HepG2 (cell line): ENCODE measurements around the gene GALNT16. TPM values are rescaled to one million over a fixed set of nuclear protein-coding genes. Genes with fewer than 3 reads are reported as not detected.

Experiments used
- ATF1 ChIP-seq: IDR thresholded peaks from 2 replicates; pipeline ENCODE4 v1.6.1; 2016; ENCODE audit warnings: mild to moderate bottlenecking, control low read depth
- CENPX ChIP-seq: sonication (generic); formaldehyde crosslinking; IDR thresholded peaks from 2 replicates; pipeline ENCODE4 v1.9.0; 2021; ENCODE audit warnings: mild to moderate bottlenecking, missing genetic modification reagents, moderate library complexity
- ELF1 ChIP-seq: sonication (generic); formaldehyde crosslinking; IDR thresholded peaks from 2 replicates; pipeline ENCODE4 v1.4.0; 2020; ENCODE audit warnings: missing genetic modification reagents
- ETV6 ChIP-seq: sonication (generic); formaldehyde crosslinking; conservative IDR thresholded peaks from 2 replicates; pipeline ENCODE4 v1.4.0; 2020; ENCODE audit warnings: missing genetic modification reagents
- GATA4 ChIP-seq: sonication (generic); IDR thresholded peaks from 2 replicates; pipeline ENCODE4 v1.6.1; 2016; ENCODE audit warnings: antibody characterized with exemption, low read depth, borderline replicate concordance
- HDAC1 ChIP-seq: sonication (generic); formaldehyde crosslinking; IDR thresholded peaks from 2 replicates; pipeline ENCODE4 v1.5.1; 2020; ENCODE audit warnings: mild to moderate bottlenecking, missing genetic modification reagents
- HOXA3 ChIP-seq: sonication (generic); formaldehyde crosslinking; IDR thresholded peaks from 2 replicates; pipeline ENCODE4 v1.5.0; 2020; ENCODE audit warnings: missing genetic modification reagents
- IRX3 ChIP-seq: sonication (generic); formaldehyde crosslinking; IDR thresholded peaks from 2 replicates; pipeline ENCODE4 v1.8.1; 2023; ENCODE audit warnings: mild to moderate bottlenecking, low read depth, missing genetic modification reagents, borderline replicate concordance
- JUN ChIP-seq: sonication (generic); formaldehyde crosslinking; IDR thresholded peaks from 2 replicates; pipeline ENCODE4 v1.4.0; 2020; ENCODE audit warnings: mild to moderate bottlenecking, missing genetic modification reagents
- KDM2A ChIP-seq: sonication (generic); formaldehyde crosslinking; IDR thresholded peaks from 2 replicates; pipeline ENCODE4 v1.4.0; 2020; ENCODE audit warnings: low read depth, missing genetic modification reagents, borderline replicate concordance
- MBD4 ChIP-seq: IDR thresholded peaks from 2 replicates; pipeline ENCODE4 v1.6.1; 2012; ENCODE audit warnings: low read length, inconsistent platforms, borderline replicate concordance
- NFE2L1 ChIP-seq: sonication (generic); formaldehyde crosslinking; IDR thresholded peaks from 2 replicates; pipeline ENCODE4 v1.4.0; 2020; ENCODE audit warnings: missing genetic modification reagents, mild to moderate bottlenecking, borderline replicate concordance
- NONO ChIP-seq, 2 experiments: fragments of 450-650 bp in 1 of 2; sonication (generic) in 1 of 2; formaldehyde crosslinking in 1 of 2; IDR thresholded peaks in 1 of 2; conservative IDR thresholded peaks in 1 of 2; 2 replicates each; pipeline versions ENCODE4 v1.6.1 to v1.8.0; 2017 to 2022; ENCODE audit warnings: mild to moderate bottlenecking in 1 of 2, missing genetic modification reagents in 1 of 2, moderate library complexity in 1 of 2
- NR2F1 ChIP-seq, 2 experiments: fragments of 450-650 bp in 1 of 2; formaldehyde crosslinking in 1 of 2; IDR thresholded peaks; 2 replicates each; pipeline versions ENCODE4 v1.5.0 to v1.6.1; 2016 to 2020; ENCODE audit warnings: mild to moderate bottlenecking in 1 of 2, missing compliant biosample characterization in 1 of 2, missing genetic modification reagents in 1 of 2, moderate library complexity in 1 of 2
- PHF20 ChIP-seq: sonication (generic); formaldehyde crosslinking; IDR thresholded peaks from 2 replicates; pipeline ENCODE4 v1.5.0; 2020; ENCODE audit warnings: mild to moderate bottlenecking, missing genetic modification reagents
- PLRG1 ChIP-seq: fragments of 450-650 bp; conservative IDR thresholded peaks from 2 replicates; pipeline ENCODE4 v1.6.1; 2016
- SIX4 ChIP-seq: sonication (generic); formaldehyde crosslinking; IDR thresholded peaks from 2 replicates; pipeline ENCODE4 v1.4.0; 2020; ENCODE audit warnings: missing genetic modification reagents
- SP2 ChIP-seq: sonication (generic); formaldehyde crosslinking; IDR thresholded peaks from 2 replicates; pipeline ENCODE4 v1.5.1; 2020; ENCODE audit warnings: mild to moderate bottlenecking, missing genetic modification reagents
- TCF12 ChIP-seq, 2 experiments: fragments of 450-650 bp in 1 of 2; sonication (generic) in 1 of 2; formaldehyde crosslinking in 1 of 2; IDR thresholded peaks; 2 replicates each; pipeline versions ENCODE4 v1.6.1 to v1.8.0; 2017 to 2022; ENCODE audit warnings: antibody characterized with exemption in 1 of 2, mild to moderate bottlenecking in 1 of 2, missing genetic modification reagents in 1 of 2, moderate library complexity in 1 of 2
- ZFY ChIP-seq: sonication (generic); formaldehyde crosslinking; IDR thresholded peaks from 2 replicates; pipeline ENCODE4 v1.4.0; 2020; ENCODE audit warnings: missing genetic modification reagents
- ZMYM3 ChIP-seq: sonication (generic); formaldehyde crosslinking; IDR thresholded peaks from 2 replicates; pipeline ENCODE4 v1.5.1; 2020; ENCODE audit warnings: mild to moderate bottlenecking, missing genetic modification reagents
- ZNF274 ChIP-seq: sonication (generic); formaldehyde crosslinking; IDR thresholded peaks from 2 replicates; pipeline ENCODE4 v1.5.1; 2020; ENCODE audit warnings: mild to moderate bottlenecking, missing genetic modification reagents
- ZNF3 ChIP-seq: IDR thresholded peaks from 2 replicates; pipeline ENCODE4 v1.7.0; 2017; ENCODE audit warnings: inconsistent platforms
- ZNF362 ChIP-seq: sonication (generic); formaldehyde crosslinking; IDR thresholded peaks from 2 replicates; pipeline ENCODE4 v1.4.0; 2020; ENCODE audit warnings: missing genetic modification reagents, mild to moderate bottlenecking, borderline replicate concordance
- ZNF550 ChIP-seq: sonication (generic); formaldehyde crosslinking; IDR thresholded peaks from 2 replicates; pipeline ENCODE4 v1.4.0; 2020; ENCODE audit warnings: mild to moderate bottlenecking, missing genetic modification reagents, borderline replicate concordance
- ZNF792 ChIP-seq: IDR thresholded peaks from 2 replicates; pipeline ENCODE4 v1.6.1; 2016
- polyA plus RNA-seq, 8 experiments: library from polyadenylated mRNA; depleted of rRNA in 3 of 8; stranded (reverse) in 7 of 8; unstranded in 1 of 8; fragments of >200 nt; fragmentation: Illumina TruSeq in 4 of 8; extraction: Trizol in 4 of 8; gene quantifications; 2 replicates each; pipeline versions ENCODE4 v1.2.1 to v1.2.3, GENCODE V29; 2011 to 2016; ENCODE audit warnings: low read depth in 4 of 8, missing spikeins in 1 of 8, mixed read lengths in 1 of 8; ENCODE audit not compliant: insufficient read depth in 1 of 8
- total RNA-seq, 5 experiments: library from RNA; depleted of rRNA; stranded (reverse); fragments of >200 nt; fragmentation: Illumina TruSeq; extraction: Trizol; gene quantifications; 2 replicates each; pipeline ENCODE4 v1.2.3, GENCODE V29; 2016; ENCODE audit warnings: low read depth in 1 of 5
- TF ChIP-seq, protein P1 (sequence below): sonication (generic); formaldehyde crosslinking; IDR thresholded peaks from 2 replicates; pipeline ENCODE4 v1.8.1; 2022; ENCODE audit warnings: mild to moderate bottlenecking, missing genetic modification reagents

GALNT16 gene
- total and polyA plus RNA-seq, 2 of the 13 experiments (the other 11 are each of a cell fraction or from before 2014, with no cell fraction given) = 0.54 to 0.82 TPM

GRCh38 chr14:69398053-69398817 is 138.3 kb downstream of the GALNT16 start, which contains the start of the genes ERH and SLC39A9 (continued):
- peak; percentile 67 for TF ChIP-seq SP2 (CRISPR knock-in tag)
- no peak for TF ChIP-seq NONO (IDR thresholded peaks at IDR 0.05)
- peak; percentile 56; the same call in 1 of the 2 replicates for TF ChIP-seq NONO (CRISPR knock-in tag; conservative IDR thresholded peaks at IDR 0.05)
- TF ChIP-seq SIX4 (CRISPR knock-in tag) = peak; percentile 49; the same call in 1 of the 2 replicates
- TF ChIP-seq KDM2A (CRISPR knock-in tag) = peak; percentile 85
- peak; percentile 63; the same call in 1 of the 2 replicates for TF ChIP-seq ZNF792 (CRISPR knock-in tag)
- peak; percentile 90 for TF ChIP-seq PHF20 (CRISPR knock-in tag)
- 0 out of 2 replicates have a peak, but pooled peaks have one; percentile 3 for TF ChIP-seq JUN
- peak; percentile 97 for TF ChIP-seq ELF1 (CRISPR knock-in tag)
- 0 out of 2 replicates have a peak, but pooled peaks have one; percentile 56 for TF ChIP-seq ETV6
- TF ChIP-seq ZNF550 (CRISPR knock-in tag) = no peak
- TF ChIP-seq PLRG1 = no peak
- TF ChIP-seq HOXA3 (CRISPR knock-in tag) = peak; percentile 99
- TF ChIP-seq MBD4 = no peak
- TF ChIP-seq ZNF274 (CRISPR knock-in tag) = peak; percentile 20
- TF ChIP-seq NFE2L1 = no peak
- TF ChIP-seq, protein P1, sequence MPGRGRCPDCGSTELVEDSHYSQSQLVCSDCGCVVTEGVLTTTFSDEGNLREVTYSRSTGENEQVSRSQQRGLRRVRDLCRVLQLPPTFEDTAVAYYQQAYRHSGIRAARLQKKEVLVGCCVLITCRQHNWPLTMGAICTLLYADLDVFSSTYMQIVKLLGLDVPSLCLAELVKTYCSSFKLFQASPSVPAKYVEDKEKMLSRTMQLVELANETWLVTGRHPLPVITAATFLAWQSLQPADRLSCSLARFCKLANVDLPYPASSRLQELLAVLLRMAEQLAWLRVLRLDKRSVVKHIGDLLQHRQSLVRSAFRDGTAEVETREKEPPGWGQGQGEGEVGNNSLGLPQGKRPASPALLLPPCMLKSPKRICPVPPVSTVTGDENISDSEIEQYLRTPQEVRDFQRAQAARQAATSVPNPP (CRISPR knock-in tag) = no peak
- peak in 1 of 2 experiments; percentile 37; a peak in 1 of 4 replicates for TF ChIP-seq NR2F1 (CRISPR knock-in tag; IDR thresholded peaks at IDR 0.05)
- no peak for TF ChIP-seq TCF12 (IDR thresholded peaks at IDR 0.05)
- 0 out of 2 replicates have a peak, but pooled peaks have one; percentile 7 for TF ChIP-seq TCF12 (CRISPR knock-in tag; IDR thresholded peaks at IDR 0.05)
- peak; percentile 98 for TF ChIP-seq ZFY (CRISPR knock-in tag)
- no peak for TF ChIP-seq ZNF362 (CRISPR knock-in tag)
- TF ChIP-seq HDAC1 (CRISPR knock-in tag) = peak; percentile 75; the same call in 1 of the 2 replicates
- TF ChIP-seq GATA4 = 0 out of 2 replicates have a peak, but pooled peaks have one; percentile 23
- 0 out of 2 replicates have a peak, but pooled peaks have one; percentile 10 for TF ChIP-seq ZNF3
- TF ChIP-seq IRX3 (CRISPR knock-in tag) = 0 out of 2 replicates have a peak, but pooled peaks have one; percentile 62
- TF ChIP-seq CENPX = no peak
- peak; percentile 94 for TF ChIP-seq ATF1
- TF ChIP-seq ZMYM3 (CRISPR knock-in tag) = peak; percentile 45; the same call in 1 of the 2 replicates
